ENCODE results near the gene RPLP2.

- TF ChIP-seq CTCF (IDR thresholded peaks at IDR 0.05) (no peak), POLR2AphosphoS5 (IDR thresholded peaks at IDR 0.05) (peak in 1 of 3 donors; percentile 28), POLR2A (IDR thresholded peaks at IDR 0.05) (no peak)
These were observed 22.9 kb downstream of the RPLP2 start, which contains the start of gene CD151 for GRCh38 chr11:832529-833113.
